SK-N-SH (cell line): ENCODE data around the gene CATSPERD. TPM values are rescaled to one million over a fixed set of nuclear protein-coding genes. Genes with fewer than 3 reads are reported as not detected.

Experiments used
- CTCF ChIA-PET: fragments of 300-600, 350-600 bp; formaldehyde crosslinking; extraction: SDS; loops from one replicate; lab custom pipeline; 2021; lab: Yijun Ruan, JAX
- POLR2A ChIA-PET: fragments of 350-600 bp; sonication (Branson Sonifier 250); formaldehyde crosslinking; extraction: SDS; loops from one replicate; lab custom pipeline; 2020; ENCODE audit warnings: antibody characterized with exemption, inconsistent platforms; lab: Yijun Ruan, JAX
- DNase-seq: peaks from one replicate; pipeline ENCODE4 v3.0.0; 2012
- H2AFZ ChIP-seq: fragments of 200-600 bp; sonication (generic); 2 replicates; pipeline ENCODE4 v1.8.1; 2016; ENCODE audit warnings: antibody characterized with exemption, mild to moderate bottlenecking, low read depth
- H3F3A ChIP-seq: fragments of 200-600 bp; sonication (generic); replicated peaks from 2 replicates; pipeline ENCODE3; 2016; ENCODE audit warnings: antibody characterized with exemption, mild to moderate bottlenecking; ENCODE audit not compliant: insufficient read depth
- H3K27ac ChIP-seq, 2 experiments: fragments of 200-500 bp in 1 of 2; fragments of 200-600 bp in 1 of 2; sonication (Bioruptor generic) in 1 of 2; sonication (generic), shearing (Covaris generic) in 1 of 2; 2 replicates each; pipeline versions ENCODE4 v1.5.1 to v1.6.1; 2014 to 2016; ENCODE audit warnings: low read depth in 2 of 2, inconsistent platforms in 1 of 2, low read length in 1 of 2, mild to moderate bottlenecking in 1 of 2, mixed read lengths in 1 of 2
- H3K27me3 ChIP-seq: fragments of 200-600 bp; sonication (generic), shearing (Covaris generic); 2 replicates; pipeline ENCODE4 v1.6.1; 2016; ENCODE audit warnings: mixed run types; ENCODE audit not compliant: insufficient read depth
- H3K36me3 ChIP-seq, 2 experiments: fragments of 200-500 bp in 1 of 2; fragments of 200-600 bp in 1 of 2; sonication (Bioruptor generic) in 1 of 2; sonication (generic) in 1 of 2; replicated peaks in 1 of 2; 2 replicates each; pipeline versions ENCODE3 to v1.5.1; 2014 to 2016; ENCODE audit warnings: low read length in 1 of 2, mild to moderate bottlenecking in 1 of 2; ENCODE audit not compliant: insufficient read depth in 2 of 2, control insufficient read depth in 1 of 2
- H3K4me1 ChIP-seq, 2 experiments: fragments of 200-500 bp in 1 of 2; fragments of 200-600 bp in 1 of 2; sonication (Bioruptor generic) in 1 of 2; sonication (generic), shearing (Covaris generic) in 1 of 2; 2 replicates each; pipeline versions ENCODE4 v1.5.1 to v1.6.1; 2014 to 2016; ENCODE audit warnings: low read depth in 1 of 2, low read length in 1 of 2, mixed run types in 1 of 2; ENCODE audit not compliant: insufficient read depth in 2 of 2, control insufficient read depth in 1 of 2
- H3K4me2 ChIP-seq: fragments of 200-600 bp; sonication (generic), shearing (Covaris generic); 2 replicates; pipeline ENCODE4 v1.6.1; 2017; ENCODE audit warnings: mixed run types
- H3K4me3 ChIP-seq, 2 experiments: fragments of 200-500 bp in 1 of 2; fragments of 200-600 bp in 1 of 2; sonication (Bioruptor generic) in 1 of 2; sonication (generic), shearing (Covaris generic) in 1 of 2; 2 replicates each; pipeline versions ENCODE4 v1.5.1 to v1.8.1; 2014 to 2016; ENCODE audit warnings: low read depth in 2 of 2, inconsistent platforms in 1 of 2, low read length in 1 of 2, mild to moderate bottlenecking in 1 of 2, mixed read lengths in 1 of 2, moderate library complexity in 1 of 2
- H3K79me2 ChIP-seq: fragments of 200-600 bp; sonication (generic); 2 replicates; pipeline ENCODE4 v1.8.1; 2017; ENCODE audit warnings: mild to moderate bottlenecking; ENCODE audit not compliant: insufficient read depth
- H3K9ac ChIP-seq: fragments of 200-600 bp; sonication (generic); 2 replicates; pipeline ENCODE4 v1.6.1; 2017; ENCODE audit warnings: mixed run types
- H3K9me2 ChIP-seq: fragments of 200-600 bp; sonication (generic); 2 replicates; pipeline ENCODE4 v1.6.1; 2017; ENCODE audit warnings: mixed run types
- H3K9me3 ChIP-seq: fragments of 200-600 bp; sonication (generic); 2 replicates; pipeline ENCODE4 v1.6.1; 2017; ENCODE audit warnings: mixed run types, mild to moderate bottlenecking, moderate library complexity
- H4K20me1 ChIP-seq: fragments of 200-600 bp; sonication (generic); 2 replicates; pipeline ENCODE4 v1.6.1; 2017; ENCODE audit warnings: mild to moderate bottlenecking, mixed run types; ENCODE audit not compliant: insufficient read depth
- CHD2 ChIP-seq: fragments of 150-350 bp; IDR thresholded peaks from 2 replicates; pipeline ENCODE4 v1.6.1; 2018; ENCODE audit warnings: low read length; ENCODE audit not compliant: partially characterized antibody
- ELF1 ChIP-seq: IDR thresholded peaks from 2 replicates; pipeline ENCODE4 v1.4.0; 2012
- FOSL2 ChIP-seq: IDR thresholded peaks from 2 replicates; pipeline ENCODE4 v1.4.0; 2012; ENCODE audit warnings: low read depth, mild to moderate bottlenecking, moderate library complexity, borderline replicate concordance
- GABPA ChIP-seq: IDR thresholded peaks from 2 replicates; pipeline ENCODE4 v1.4.0; 2012; ENCODE audit warnings: low read depth, mild to moderate bottlenecking
- IRF3 ChIP-seq: fragments of 150-350 bp; IDR thresholded peaks from 2 replicates; pipeline ENCODE4 v1.6.1; 2016; ENCODE audit warnings: mild to moderate bottlenecking, low read depth, low read length
- JUND ChIP-seq: IDR thresholded peaks from 2 replicates; pipeline ENCODE4 v1.4.0; 2012
- MAX ChIP-seq: IDR thresholded peaks from 2 replicates; pipeline ENCODE4 v1.4.0; 2012; ENCODE audit warnings: low read depth
- MEF2A ChIP-seq: IDR thresholded peaks from 2 replicates; pipeline ENCODE4 v1.4.0; 2012; ENCODE audit warnings: low read depth, borderline replicate concordance
- PBX3 ChIP-seq: IDR thresholded peaks from 2 replicates; pipeline ENCODE4; 2012
- POLR2AphosphoS5 ChIP-seq: IDR thresholded peaks from 2 replicates; pipeline ENCODE4 v1.6.1; 2012; ENCODE audit warnings: low read depth, low read length
- RCOR1 ChIP-seq: fragments of 150-350 bp; IDR thresholded peaks from 2 replicates; pipeline ENCODE4 v1.6.1; 2017; ENCODE audit warnings: antibody characterized with exemption, low read length
- SIN3A ChIP-seq: IDR thresholded peaks from 2 replicates; pipeline ENCODE4 v1.6.1; 2012; ENCODE audit warnings: low read depth, mild to moderate bottlenecking, low read length, moderate library complexity, borderline replicate concordance
- SMC3 ChIP-seq: IDR thresholded peaks from 2 replicates; pipeline ENCODE4 v1.6.1; 2012; ENCODE audit warnings: low read depth, low read length, improper control_type of control experiment
- TAF1 ChIP-seq: IDR thresholded peaks from 2 replicates; pipeline ENCODE4 v1.6.1; 2012; ENCODE audit warnings: low read depth, mild to moderate bottlenecking, low read length, moderate library complexity, borderline replicate concordance
- TCF12 ChIP-seq: IDR thresholded peaks from 2 replicates; pipeline ENCODE4 v1.4.0; 2012
- TEAD4 ChIP-seq: IDR thresholded peaks from 2 replicates; pipeline ENCODE4 v1.4.0; 2012; ENCODE audit warnings: mild to moderate bottlenecking, borderline replicate concordance; ENCODE audit not compliant: insufficient read depth
- USF1 ChIP-seq: IDR thresholded peaks from 2 replicates; pipeline ENCODE4 v1.4.0; 2012; ENCODE audit warnings: low read depth, borderline replicate concordance
- WGBS: methylation state at CpG from one replicate; pipeline ENCODE4 v1.1.6; 2017; ENCODE audit warnings: low lambda C conversion rate; 5-methylcytosine and 5-hydroxymethylcytosine counted together
- polyA plus RNA-seq, 3 experiments: library from polyadenylated mRNA; depleted of rRNA; stranded (reverse); fragments of >200 nt; gene quantifications; 2 replicates each; pipeline ENCODE4 v1.2.3, GENCODE V29; 2012

CATSPERD gene
- polyA plus RNA-seq, 1 of the 3 experiments (the other 2 are of a cell fraction), result not detected

DNA sequence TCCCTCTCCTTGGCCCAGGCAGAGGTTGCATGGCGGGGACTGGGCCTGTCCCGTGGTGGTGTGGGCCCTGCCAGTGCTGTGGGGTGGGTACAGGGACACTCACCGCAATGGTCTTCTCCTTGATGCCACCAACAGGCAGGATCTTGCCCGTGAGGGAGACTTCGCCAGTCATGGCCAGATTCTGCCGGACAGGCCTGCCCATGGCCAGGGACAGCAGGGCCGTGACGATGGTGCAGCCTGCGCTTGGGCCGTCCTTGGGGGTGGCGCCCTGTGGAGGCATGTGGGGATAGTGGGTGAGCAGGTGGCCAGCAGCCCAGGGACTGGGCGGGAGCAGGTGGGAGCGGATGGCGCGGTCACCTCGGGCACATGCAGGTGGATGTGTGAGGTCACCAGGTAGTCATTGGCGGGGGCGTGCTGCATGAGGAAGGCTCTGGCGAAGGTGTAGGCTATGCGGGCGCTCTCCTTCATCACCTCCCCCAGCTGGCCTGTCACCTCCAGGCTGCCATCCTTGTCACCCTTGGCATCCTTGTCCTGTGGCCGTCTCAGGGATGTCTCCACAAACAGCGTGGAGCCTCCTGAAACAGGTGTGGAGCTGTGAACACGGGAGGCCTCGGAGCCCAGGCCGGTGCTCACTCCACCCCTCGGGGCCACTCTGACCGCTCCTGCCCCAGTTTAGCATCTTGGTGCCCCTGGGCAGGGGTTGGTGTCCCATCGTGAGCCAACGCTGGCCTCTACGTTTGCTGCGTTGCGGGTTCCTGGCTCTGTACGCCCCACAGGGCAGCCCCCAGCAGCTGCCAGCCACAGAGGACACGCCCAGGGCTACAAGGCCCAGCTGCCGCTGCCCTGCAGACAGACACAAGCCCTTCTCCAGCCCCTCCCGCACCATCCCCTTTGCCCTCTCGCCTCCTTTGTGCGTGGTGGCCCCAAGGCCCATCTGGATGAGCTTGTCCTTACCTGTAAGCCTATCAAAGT is 27.0 kb upstream of the CATSPERD start (continued):
- no peak for TF ChIP-seq TEAD4
- no peak for TF ChIP-seq TCF12
- no peak for TF ChIP-seq CHD2
- no peak for TF ChIP-seq ELF1
- no peak for TF ChIP-seq FOSL2
- TF ChIP-seq MEF2A, result no peak
- no peak for TF ChIP-seq GABPA
- no peak for TF ChIP-seq SIN3A

DNA sequence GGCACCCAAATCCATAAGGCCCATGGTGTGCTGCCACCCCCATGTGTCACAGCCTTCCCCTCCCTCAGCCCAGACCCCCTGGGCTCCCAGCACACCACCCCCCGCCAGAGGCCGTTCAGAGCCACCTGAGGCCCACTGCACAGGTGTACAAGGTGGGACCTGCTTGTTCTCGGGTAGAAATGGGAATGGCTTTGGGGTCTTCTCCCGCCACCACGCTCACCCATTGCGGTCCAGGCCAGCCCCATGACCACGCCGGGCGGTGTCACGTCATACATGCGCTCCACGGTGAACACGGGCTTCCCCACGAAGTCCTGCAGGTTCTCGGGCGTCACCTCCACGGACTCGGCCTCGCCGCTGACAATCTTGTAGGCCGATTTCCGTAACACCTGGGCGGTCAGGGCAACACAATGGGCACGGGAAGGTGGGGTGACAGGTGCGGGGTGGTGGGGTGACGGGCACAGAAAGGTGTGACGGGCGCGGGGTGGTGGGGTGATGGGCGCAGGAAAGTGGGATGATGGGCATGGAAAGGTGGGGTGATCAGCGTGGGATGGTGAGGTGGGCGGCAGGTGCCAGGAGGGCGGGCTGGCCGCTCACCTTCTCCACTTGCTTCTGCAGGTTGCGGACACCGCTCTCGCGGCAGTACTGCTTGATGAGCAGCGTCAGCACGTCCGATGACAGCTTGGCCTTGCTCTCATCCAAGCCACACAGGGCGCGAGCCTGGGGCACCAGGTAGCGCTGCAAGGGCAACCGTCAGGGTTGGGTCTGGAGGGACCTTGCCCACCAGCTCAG is 26.1 kb upstream of the CATSPERD start:
- peaks cover 0 to 28% of the 10 kb centered on the region in 2 experiments; a peak in 1 of 4 replicates for H3K4me1 ChIP-seq
- no peak overlapping the region for H3K27ac ChIP-seq
- no peak overlapping the region for H3K4me3 ChIP-seq
- DNase-seq, result peak; percentile 34
- peaks cover 53% of the 10 kb centered on the region for H3K79me2 ChIP-seq
- no peak overlapping the region for H3K4me2 ChIP-seq
- H3K9me2 ChIP-seq, result no peaks in the 10 kb centered on the region
- no peaks in the 10 kb centered on the region for H3K9me3 ChIP-seq
- H4K20me1 ChIP-seq, result peaks cover 70% of the 10 kb centered on the region
- TF ChIP-seq SIN3A, result no peak
- peak; percentile 7 for TF ChIP-seq POLR2AphosphoS5
- TF ChIP-seq GABPA, result no peak
- 97% methylated on average over 30 of the region's 45 CpGs for WGBS
- ChIA-PET POLR2A (no interaction called here), CTCF (no interaction called here)
- peaks cover 12 to 71% of the 10 kb centered on the region in 2 experiments for H3K36me3 ChIP-seq
- H3F3A ChIP-seq, result peaks cover 40% of the 10 kb centered on the region
- no peak overlapping the region for H2AFZ ChIP-seq
- H3K9ac ChIP-seq, result no peak overlapping the region
- no peaks in the 10 kb centered on the region for H3K27me3 ChIP-seq

GRCh38 chr19:5694956-5695648 is 25.3 kb upstream of the CATSPERD start:
- POLR2A ChIA-PET, result no interaction called here
- peaks cover 19 to 72% of the 10 kb centered on the region in 2 experiments for H3K36me3 ChIP-seq
- peaks cover 70% of the 10 kb centered on the region for H4K20me1 ChIP-seq
- TF ChIP-seq MAX (no peak), USF1 (no peak), FOSL2 (no peak), SMC3 (no peak), POLR2AphosphoS5 (no peak), RCOR1 (no peak), IRF3 (no peak), TAF1 (no peak), JUND (no peak), PBX3 (no peak)

More at GRCh38 chr19:5694956-5695648, 25.3 kb upstream of the CATSPERD start:
- no peak overlapping the region for H3K4me3 ChIP-seq
- CTCF ChIA-PET, result no interaction called here
- peak; percentile 21 for DNase-seq
- no peak overlapping the region for H2AFZ ChIP-seq
- no peaks in the 10 kb centered on the region for H3K9me2 ChIP-seq
- peaks cover 0 to 28% of the 10 kb centered on the region in 2 experiments; a peak in 1 of 4 replicates for H3K4me1 ChIP-seq
- H3K27ac ChIP-seq, result no peak overlapping the region
- no peaks in the 10 kb centered on the region for H3K9me3 ChIP-seq
- H3K27me3 ChIP-seq, result no peaks in the 10 kb centered on the region
- WGBS, result 90% methylated on average over 4 of the region's 8 CpGs
- peaks cover 56% of the 10 kb centered on the region for H3K79me2 ChIP-seq
- H3K9ac ChIP-seq, result no peak overlapping the region
- no peak overlapping the region for H3K4me2 ChIP-seq
- peaks cover 44% of the 10 kb centered on the region for H3F3A ChIP-seq
